ENCODE data around the gene HOXA6.

Gene HOXA6

GRCh38 chr7:27172823-27173510 lies 25.4 kb upstream of the HOXA6 start:
- no peak for DNase-seq

- DNase-seq, result no peak
Observed at GRCh38 chr7:27172315-27172774, 24.8 kb upstream of the HOXA6 start.

GRCh38 chr7:27171637-27172314 lies 24.2 kb upstream of the HOXA6 start:
- no peak for DNase-seq

- no peak for DNase-seq
Observed at GRCh38 chr7:27171325-27171636, 23.7 kb upstream of the HOXA6 start.

GRCh38 chr7:27170426-27171324 lies 23.1 kb upstream of the HOXA6 start:
- no peak for DNase-seq

- DNase-seq, result no peak
Observed at GRCh38 chr7:27169658-27170425, 22.3 kb upstream of the HOXA6 start.

- no peak for DNase-seq
Observed at GRCh38 chr7:27168265-27168947, 20.8 kb upstream of the HOXA6 start.

GRCh38 chr7:27167916-27168264 lies 20.3 kb upstream of the HOXA6 start:
- no peak for DNase-seq

- DNase-seq, result no peak
Observed at GRCh38 chr7:27166531-27167505, 19.2 kb upstream of the HOXA6 start.

GRCh38 chr7:27165996-27166530 lies 18.5 kb upstream of the HOXA6 start:
- no peak for DNase-seq

GRCh38 chr7:27165089-27165995 lies 17.8 kb upstream of the HOXA6 start, which contains the start of gene HOXA9:
HOXA9 (minus strand) TSS chr7:27165537; CDS start chr7:27165457, 80 bp downstream.
- DNase-seq, result no peak

GRCh38 chr7:27164367-27165088 lies 17.0 kb upstream of the HOXA6 start:
- no peak for DNase-seq

- DNase-seq, result no peak
Observed at GRCh38 chr7:27164045-27164366, 16.4 kb upstream of the HOXA6 start.

GRCh38 chr7:27163288-27164044 lies 15.9 kb upstream of the HOXA6 start:
- DNase-seq, result no peak

GRCh38 chr7:27162561-27163287 lies 15.2 kb upstream of the HOXA6 start:
- no peak for DNase-seq

GRCh38 chr7:27161721-27162560 lies 14.4 kb upstream of the HOXA6 start:
- no peak for DNase-seq
